GM12878 (cell line): ENCODE results near the gene PAM. TPM values are rescaled to one million over a fixed set of nuclear protein-coding genes. Genes with fewer than 3 reads are reported as not detected.

Experiments
- ATAC-seq: fragments of 200-7000 bp; cut with Tn5 transposase; 3 replicates; pipeline ENCODE4 v1.9.1; 2020; ENCODE audit warnings: mild to moderate bottlenecking, moderate library complexity
- BruUV-seq: library from RNA; stranded (reverse); fragments of 400-500 nt; replicated peaks from 2 replicates; lab custom pipeline; 2021; lab: Mats Ljungman, UMichigan
- CTCF ChIA-PET: fragments of 300-600 bp; sonication (Branson Sonifier 250); formaldehyde crosslinking; extraction: SDS; loops from one replicate; lab custom pipeline; 2021; ENCODE audit warnings: inconsistent platforms; lab: Yijun Ruan, JAX
- POLR2A ChIA-PET: fragments of 350-600 bp; formaldehyde crosslinking; extraction: SDS; loops from one replicate; lab custom pipeline; 2021; ENCODE audit warnings: inconsistent platforms; lab: Charles Lee
- RAD21 ChIA-PET: fragments of 300-600 bp; sonication (Branson Sonifier 250); formaldehyde crosslinking; loops from one replicate; lab custom pipeline; 2023; ENCODE audit warnings: antibody characterized with exemption; ENCODE audit not compliant: unreplicated experiment; lab: Charles Lee
- SMC1A ChIA-PET: fragments of 300-600 bp; sonication (Branson Sonifier 250); formaldehyde crosslinking; loops from one replicate; lab custom pipeline; 2023; ENCODE audit not compliant: unreplicated experiment, uncharacterized antibody; lab: Charles Lee
- DNase-seq: peaks from one replicate; pipeline ENCODE4 v3.0.0-alpha.2; 2011; ENCODE audit warnings: low read depth, low spot score
- FAIRE-seq: peaks from 3 replicates; lab custom pipeline; 2011; peaks lifted over from hg19 to GRCh38; lab: Jason Lieb, UNC
- H2AFZ ChIP-seq: 2 replicates; pipeline ENCODE4 v1.6.0; 2011; ENCODE audit warnings: low read depth, low read length, control low read depth; ENCODE audit not compliant: control insufficient read depth
- H3K27ac ChIP-seq: 2 replicates; pipeline ENCODE4 v1.5.1; 2011; ENCODE audit warnings: control low read depth; ENCODE audit not compliant: control insufficient read depth, insufficient read depth
- H3K27me3 ChIP-seq, 2 experiments: replicated peaks in 1 of 2; 2 replicates each; pipeline versions ENCODE4 v1.6.0 to v1.6.1; 2011; ENCODE audit warnings: low read length in 1 of 2; ENCODE audit not compliant: control insufficient read depth in 2 of 2, insufficient read depth in 2 of 2
- H3K36me3 ChIP-seq, 2 experiments: 2 replicates each; pipeline ENCODE4 v1.5.1; 2011; ENCODE audit warnings: low read length in 1 of 2; ENCODE audit not compliant: control insufficient read depth in 2 of 2, insufficient read depth in 2 of 2
- H3K4me1 ChIP-seq: 2 replicates; pipeline ENCODE4 v1.6.1; 2011; ENCODE audit warnings: mild to moderate bottlenecking, low read length, moderate library complexity, mixed read lengths; ENCODE audit not compliant: control insufficient read depth, insufficient read depth
- H3K4me2 ChIP-seq: 2 replicates; pipeline ENCODE4 v1.6.0; 2011; ENCODE audit warnings: control low read depth; ENCODE audit not compliant: control insufficient read depth, insufficient read depth
- H3K4me3 ChIP-seq: fragments of 200-600 bp; sonication (generic); 2 replicates; pipeline ENCODE4 v1.5.1; 2016
- H3K79me2 ChIP-seq: 2 replicates; pipeline ENCODE4 v1.6.0; 2011; ENCODE audit warnings: low read length; ENCODE audit not compliant: control insufficient read depth, insufficient read depth
- H3K9ac ChIP-seq: 2 replicates; pipeline ENCODE4 v1.8.0; 2011; ENCODE audit warnings: low read length, control low read depth, mixed read lengths; ENCODE audit not compliant: control insufficient read depth, insufficient read depth
- H3K9me3 ChIP-seq: replicated peaks from 3 replicates; pipeline ENCODE4 v1.5.1; 2011; ENCODE audit warnings: mild to moderate bottlenecking, low read length; ENCODE audit not compliant: control insufficient read depth, insufficient read depth
- H4K20me1 ChIP-seq: 2 replicates; pipeline ENCODE4 v1.6.0; 2011; ENCODE audit not compliant: control insufficient read depth, insufficient read depth
- HDAC2 ChIP-seq: fragments of 200-600 bp; sonication (generic); IDR thresholded peaks from 2 replicates; pipeline ENCODE4 v1.6.1; 2017
- HDAC6 ChIP-seq: fragments of 200-600 bp; sonication (generic); IDR thresholded peaks from one replicate; pipeline ENCODE4 v1.8.0; 2017; ENCODE audit warnings: antibody characterized with exemption; ENCODE audit not compliant: unreplicated experiment
- SIX5 ChIP-seq: IDR thresholded peaks from 2 replicates; pipeline ENCODE4 v1.6.1; 2011; ENCODE audit warnings: mild to moderate bottlenecking, low read depth, low read length, moderate library complexity; ENCODE audit not compliant: severe bottlenecking
- ZBTB40 ChIP-seq: fragments of 450-650 bp; IDR thresholded peaks from 2 replicates; pipeline ENCODE4 v1.6.1; 2016; ENCODE audit warnings: mild to moderate bottlenecking, moderate library complexity, borderline replicate concordance
- in situ Hi-C: fragments of 300-500 bp; cut with MboI; formaldehyde crosslinking; loops from 9 replicates; pipeline ENCODE4 v1.14.3; 2018; ENCODE audit warnings: mixed read lengths
- intact Hi-C: fragments of 100-400 bp; cut with micrococcal nuclease; formaldehyde crosslinking; loops from one replicate; pipeline ENCODE4 v1.14.2; 2022; ENCODE audit not compliant: unreplicated experiment
- polyA plus RNA-seq, 11 experiments: library from polyadenylated mRNA; depleted of rRNA in 4 of 11; unstranded in 6 of 11; stranded (reverse) in 5 of 11; fragments of >200 nt; fragmentation: Nextera tagmentation in 4 of 11; fragmentation: Illumina TruSeq in 1 of 11; extraction: Ambion mirVana in 4 of 11; extraction: Trizol in 1 of 11; gene quantifications; 1 replicate in 1 of 11; 2 replicates in 10 of 11; pipeline versions ENCODE4 v1.2.1 to v1.2.3, GENCODE V29; 2011 to 2016; ENCODE audit warnings: inconsistent platforms in 2 of 11, missing spikeins in 2 of 11, low read depth in 1 of 11
- total RNA-seq, 4 experiments: library from RNA; depleted of rRNA in 3 of 4; stranded (reverse); fragments of >200 nt in 3 of 4; fragmentation: Illumina TruSeq in 1 of 4; extraction: Trizol in 1 of 4; gene quantifications; 2 replicates each; pipeline versions ENCODE4 v1.2.1 to v1.2.3, GENCODE V29; 2013 to 2021

The PAM gene
- total and polyA plus RNA-seq, 10 of the 15 experiments (the other 5 are each of a cell fraction or from before 2014, with no cell fraction given) = 5.5 to 72.5 (median 15.4) TPM

- SMC1A ChIA-PET = interaction anchor here (0.6 to 2.8 kb wide), 23 partner anchors 10 to 410 kb away, joined by 3 to 23 read pairs (median 4); no protein-coding TSS in a partner anchor
- no peaks in the 10 kb centered on the region; the same call in none of the 3 replicates for H3K9me3 ChIP-seq
- FAIRE-seq (no peak), ATAC-seq (no peak), DNase-seq (no peak)
- H3K4me1 ChIP-seq = 0 out of 2 replicates have a peak, but pooled peaks cover 5% of the 10 kb centered on the region
- RAD21 ChIA-PET = interaction anchor here (0.6 to 2.8 kb wide), 14 partner anchors 17 to 357 kb away, joined by 3 to 24 read pairs (median 4); partner anchors contain the start of genes GIN1 and PPIP5K2
- no peak overlapping the region for H3K9ac ChIP-seq
- BruUV-seq = no TSS peak
- no peaks in the 10 kb centered on the region for H3K27me3 ChIP-seq
- no peak overlapping the region for H3K27ac ChIP-seq
- H3K79me2 ChIP-seq = no peaks in the 10 kb centered on the region; the same call in 1 of the 2 replicates
- in situ Hi-C loops (loop anchor here (10.0 kb wide), 1 partner anchor 353 kb away; no protein-coding TSS in a partner anchor), intact Hi-C loops (loop anchor here (2.0 to 5.0 kb wide), 2 partner anchors 191 to 259 kb away; no protein-coding TSS in a partner anchor)
- POLR2A ChIA-PET = interaction anchor here (1.1 kb wide), 1 partner anchor 100 kb away, joined by 3 read pairs; no protein-coding TSS in a partner anchor
- TF ChIP-seq ZBTB40 = no peak
- no peak for TF ChIP-seq HDAC2
- no peak for TF ChIP-seq HDAC6
- TF ChIP-seq SIX5 = no peak
- no peak overlapping the region for H2AFZ ChIP-seq
- H3K36me3 ChIP-seq = no peaks in the 10 kb centered on the region
- CTCF ChIA-PET = interaction anchor here (0.6 to 3.2 kb wide), 34 partner anchors 9 to 694 kb away, joined by 3 to 42 read pairs (median 6); no protein-coding TSS in a partner anchor
- H3K4me3 ChIP-seq = no peak overlapping the region
- H4K20me1 ChIP-seq = no peaks in the 10 kb centered on the region
- H3K4me2 ChIP-seq = no peak overlapping the region
These were observed 26.3 kb downstream of the PAM start for GRCh38 chr5:102781359-102781758.
